GM12892 (cell line): ENCODE measurements around the gene HERC5.

Experiments used
- POLR2A ChIP-seq: IDR thresholded peaks from 2 replicates; pipeline ENCODE4 v1.6.1; 2011; ENCODE audit warnings: low read depth, low read length, control low read depth
- POLR2AphosphoS5 ChIP-seq: IDR thresholded peaks from 2 replicates; pipeline ENCODE4 v1.6.1; 2011; ENCODE audit warnings: low read depth, low read length, control low read depth

GRCh38 chr4:88439161-88439760 lies 17.7 kb upstream of the HERC5 start:
- TF ChIP-seq POLR2AphosphoS5 (no peak), POLR2A (no peak)
